ENCODE results near the gene FFAR1.

FFAR1 gene

GRCh38 chr19:35327642-35328041 is 20.1 kb upstream of the FFAR1 start:
- H4K20me1 ChIP-seq (ENCODE audit: insufficient read depth, low read length), result 0 out of 2 replicates have a peak, but pooled peaks cover 3% of the 10 kb centered on the region
- no peak for ATAC-seq (ENCODE audit: insufficient read depth, low read depth)
- H3K9ac ChIP-seq (ENCODE audit: low read depth, low read length), result no peak overlapping the region
- H3K79me2 ChIP-seq (ENCODE audit: insufficient read depth, low read length), result no peaks in the 10 kb centered on the region
- DNase-seq, result no peak
- H3K36me3 ChIP-seq (ENCODE audit: insufficient read depth, low read length), result no peaks in the 10 kb centered on the region
- TF ChIP-seq EZH2 (IDR thresholded peaks at IDR 0.05; ENCODE audit: borderline replicate concordance, low read depth, low read length, severe bottlenecking) (no peak), CTCF (IDR thresholded peaks at IDR 0.05; ENCODE audit: borderline replicate concordance, extremely low read depth, low read length, poor library complexity, severe bottlenecking) (peak; percentile 34)
- H2AFZ ChIP-seq (ENCODE audit: low read depth, low read length), result no peak overlapping the region
- no peaks in the 10 kb centered on the region for H3K4me1 ChIP-seq (ENCODE audit: insufficient read depth, low read length)
- H3K9me3 ChIP-seq (ENCODE audit: insufficient read depth, low read length, severe bottlenecking), result no peaks in the 10 kb centered on the region
- no peak overlapping the region for H3K4me2 ChIP-seq (ENCODE audit: insufficient read depth, low read length)
- H3K4me3 ChIP-seq (ENCODE audit: low read depth in 1 of 2, low read length in 2 of 2), result no peak overlapping the region
- no peak overlapping the region for H3K27ac ChIP-seq (ENCODE audit: low read length)
- peaks cover 6% of the 10 kb centered on the region for H3K27me3 ChIP-seq (ENCODE audit: insufficient read depth, low read length, poor library complexity)

GRCh38 chr19:35328851-35329285 is 18.8 kb upstream of the FFAR1 start, which contains the start of gene CD22:
CD22 (plus strand) TSS chr19:35329187; CDS start chr19:35332041, 2,854 bp downstream.
- peaks cover 6% of the 10 kb centered on the region for H3K27me3 ChIP-seq (ENCODE audit: insufficient read depth, low read length, poor library complexity)
- DNase-seq (no peak), ATAC-seq (ENCODE audit: insufficient read depth, low read depth) (no peak)
- no peaks in the 10 kb centered on the region for H3K79me2 ChIP-seq (ENCODE audit: insufficient read depth, low read length)
- no peak within 1 kb of the TSS for H3K4me3 ChIP-seq (ENCODE audit: low read depth in 1 of 2, low read length in 2 of 2)
- no peak within 1 kb of the TSS for H2AFZ ChIP-seq (ENCODE audit: low read depth, low read length)
- H3K27ac ChIP-seq (ENCODE audit: low read length), result no peak within 1 kb of the TSS
- H3K4me2 ChIP-seq (ENCODE audit: insufficient read depth, low read length), result no peak within 1 kb of the TSS
- TF ChIP-seq CTCF (IDR thresholded peaks at IDR 0.05; ENCODE audit: borderline replicate concordance, extremely low read depth, low read length, poor library complexity, severe bottlenecking), result no peak
- no peak for TF ChIP-seq EZH2 (IDR thresholded peaks at IDR 0.05; ENCODE audit: borderline replicate concordance, low read depth, low read length, severe bottlenecking)
- H3K9me3 ChIP-seq (ENCODE audit: insufficient read depth, low read length, severe bottlenecking), result no peaks in the 10 kb centered on the region
- H3K9ac ChIP-seq (ENCODE audit: low read depth, low read length), result no peak within 1 kb of the TSS
- H3K4me1 ChIP-seq (ENCODE audit: insufficient read depth, low read length), result no peaks in the 10 kb centered on the region
- no peaks in the 10 kb centered on the region for H3K36me3 ChIP-seq (ENCODE audit: insufficient read depth, low read length)
- H4K20me1 ChIP-seq (ENCODE audit: insufficient read depth, low read length), result 0 out of 2 replicates have a peak, but pooled peaks cover 3% of the 10 kb centered on the region

- Histone ChIP-seq H3K9me3 (ENCODE audit: insufficient read depth, low read length, severe bottlenecking) (no peaks in the 10 kb centered on the region), H4K20me1 (ENCODE audit: insufficient read depth, low read length) (0 out of 2 replicates have a peak, but pooled peaks cover 3% of the 10 kb centered on the region), H3K79me2 (ENCODE audit: insufficient read depth, low read length) (no peaks in the 10 kb centered on the region), H3K4me3 (ENCODE audit: low read depth in 1 of 2, low read length in 2 of 2) (no peak overlapping the region), H3K4me1 (ENCODE audit: insufficient read depth, low read length) (no peaks in the 10 kb centered on the region), H2AFZ (ENCODE audit: low read depth, low read length) (no peak overlapping the region), H3K27me3 (ENCODE audit: insufficient read depth, low read length, poor library complexity) (peaks cover 6% of the 10 kb centered on the region), H3K36me3 (ENCODE audit: insufficient read depth, low read length) (no peaks in the 10 kb centered on the region), H3K4me2 (ENCODE audit: insufficient read depth, low read length) (no peak overlapping the region), H3K27ac (ENCODE audit: low read length) (no peak overlapping the region), H3K9ac (ENCODE audit: low read depth, low read length) (no peak overlapping the region)
- no peak for ATAC-seq (ENCODE audit: insufficient read depth, low read depth)
- TF ChIP-seq CTCF (IDR thresholded peaks at IDR 0.05; ENCODE audit: borderline replicate concordance, extremely low read depth, low read length, poor library complexity, severe bottlenecking) (no peak), EZH2 (IDR thresholded peaks at IDR 0.05; ENCODE audit: borderline replicate concordance, low read depth, low read length, severe bottlenecking) (no peak)
- DNase-seq, result no peak
Measured at GRCh38 chr19:35329323-35329722, 18.4 kb upstream of the FFAR1 start.

Measured in DND-41 (cell line).